ENCODE data around the gene ADAMTS16.

Gene ADAMTS16

DNA sequence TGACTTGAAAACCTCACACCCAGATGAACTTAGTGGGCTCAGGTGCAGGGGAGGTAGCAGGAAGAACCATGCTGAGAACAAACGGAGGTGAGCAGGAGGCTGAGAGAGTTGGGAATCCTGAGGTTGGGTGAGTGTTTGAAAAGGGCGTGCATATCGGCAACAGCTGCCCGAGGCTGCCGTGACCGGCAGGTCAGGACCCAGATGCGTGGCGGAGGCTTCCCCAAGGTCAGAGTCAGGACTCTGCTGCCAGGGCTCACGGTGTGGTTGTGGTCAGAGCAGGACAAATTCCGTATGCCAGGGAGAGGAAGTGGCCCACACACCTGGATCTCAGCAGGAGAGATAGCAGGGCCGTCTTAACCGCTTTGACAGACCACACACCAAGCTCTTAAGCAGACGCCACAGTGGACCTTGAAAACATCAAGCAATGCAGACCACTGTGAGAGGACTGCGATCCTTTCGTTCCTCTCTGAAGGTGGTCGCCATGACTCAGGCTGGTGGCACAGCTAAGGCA lies 43.1 kb downstream of the ADAMTS16 start:
- no peak for DNase-seq

DNA sequence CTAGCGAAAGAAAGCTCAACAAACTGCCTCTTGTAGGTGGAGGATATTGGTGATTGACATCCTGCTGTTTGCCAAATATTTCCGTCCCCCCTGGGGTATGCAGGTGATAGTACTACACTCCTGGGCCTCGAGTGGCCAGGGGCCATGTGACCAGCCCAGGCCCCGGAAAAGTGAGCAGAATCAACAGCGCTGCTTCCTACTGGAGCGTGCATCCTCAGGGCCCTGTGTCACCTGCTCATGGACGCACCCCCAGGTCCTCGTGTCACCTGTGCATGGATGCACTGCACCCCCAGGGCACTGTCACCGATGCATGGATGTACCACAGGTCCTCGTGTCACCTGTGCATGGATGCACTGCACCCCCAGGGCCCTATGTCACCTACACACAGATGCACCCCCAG lies 43.8 kb downstream of the ADAMTS16 start:
- DNase-seq, result no peak

GRCh38 chr5:5188376-5189050 lies 48.4 kb downstream of the ADAMTS16 start:
- DNase-seq, result no peak

DNA sequence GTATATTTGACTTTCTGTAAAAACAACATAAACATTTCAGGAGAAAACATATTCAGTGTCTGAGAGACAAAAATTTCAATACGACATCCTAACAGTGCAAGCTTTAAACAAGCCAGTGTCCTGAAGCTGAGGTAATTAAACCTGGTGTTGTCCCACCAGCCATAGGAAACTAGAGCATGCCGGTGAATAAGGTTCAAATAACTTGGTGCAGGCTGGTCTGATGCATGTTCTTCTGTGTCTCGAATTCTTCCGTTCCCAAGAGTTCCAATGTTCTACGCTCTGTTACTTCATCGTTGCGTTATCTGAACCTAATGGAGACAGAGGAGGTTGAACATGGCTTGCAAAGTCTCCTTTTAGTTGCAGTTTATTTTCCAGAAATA lies 48.9 kb downstream of the ADAMTS16 start:
- no peak for DNase-seq

GRCh38 chr5:5191906-5192305 lies 51.8 kb downstream of the ADAMTS16 start:
- no peak for DNase-seq

DNA sequence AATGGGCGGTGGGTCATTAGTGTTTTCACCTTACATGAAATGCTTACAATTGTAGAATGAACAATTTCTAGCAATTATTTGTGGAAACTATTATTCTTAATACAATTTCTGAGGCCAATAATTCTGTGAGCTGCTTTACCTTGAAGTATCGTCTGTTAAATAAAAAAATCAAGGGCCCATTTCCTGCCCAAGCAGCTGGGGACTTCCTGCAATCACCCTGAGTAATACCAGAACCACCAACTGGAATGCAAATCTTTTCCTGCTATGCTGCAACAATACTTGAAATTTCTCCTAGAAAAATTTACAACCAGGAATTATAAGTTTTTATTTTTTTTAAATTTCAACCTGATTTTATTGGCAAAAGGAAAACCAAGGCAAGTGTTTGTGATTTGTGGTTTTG lies 52.6 kb downstream of the ADAMTS16 start:
- DNase-seq, result no peak

DNA sequence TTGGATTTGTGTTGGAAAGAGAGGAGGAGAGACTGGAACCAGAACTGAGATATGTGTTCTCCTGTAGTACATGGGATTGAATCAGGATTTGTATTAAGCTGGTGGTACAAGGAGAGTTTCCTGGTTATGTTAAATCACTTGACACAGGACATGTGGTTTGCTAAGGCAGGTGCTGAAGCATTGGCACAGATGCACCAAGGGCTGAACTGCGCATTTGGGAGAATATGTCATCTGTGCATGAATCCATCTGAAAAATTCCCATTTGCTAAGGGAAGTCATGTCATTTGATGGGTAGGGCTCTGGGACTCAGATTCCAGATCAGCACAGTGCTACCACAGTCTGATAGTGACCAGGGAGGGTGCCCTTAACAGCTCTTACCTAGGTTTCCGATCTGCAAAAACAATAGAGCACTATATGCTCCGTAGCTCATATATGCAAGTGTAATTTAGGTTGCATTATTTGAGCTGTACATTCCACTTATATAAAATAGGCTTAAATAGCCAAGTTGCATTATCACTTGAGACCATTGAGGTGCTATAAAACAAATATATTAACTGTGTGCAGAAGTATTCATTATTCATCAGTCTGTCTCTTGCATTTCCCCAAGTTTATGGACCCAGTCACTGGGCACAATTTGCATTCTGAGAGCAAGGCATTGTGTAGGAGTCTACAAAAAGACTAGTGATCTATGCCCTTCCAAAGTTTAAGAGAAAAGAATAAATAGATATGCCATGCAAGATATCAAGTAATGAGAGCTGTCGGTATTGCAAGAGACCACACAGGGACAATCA lies 55.2 kb downstream of the ADAMTS16 start:
- DNase-seq, result no peak

DNA sequence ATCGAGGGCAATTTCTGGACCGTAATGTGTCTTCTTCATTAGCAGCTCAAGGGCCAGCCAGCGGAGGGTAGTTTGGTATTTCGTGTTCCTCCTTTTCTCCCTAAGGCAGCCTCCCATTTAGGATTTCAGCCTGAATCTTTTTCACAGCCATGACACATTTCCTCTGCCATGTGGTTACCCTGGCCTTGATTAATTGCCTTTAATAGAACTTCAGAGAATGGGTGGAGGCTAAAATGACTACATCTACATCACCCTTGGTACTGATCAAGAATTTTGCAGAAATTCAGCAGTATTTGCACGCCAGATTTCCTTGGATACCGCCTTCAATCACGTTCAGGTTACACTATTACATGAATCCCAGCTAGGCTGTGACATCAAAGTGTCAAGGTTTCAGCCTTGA lies 58.0 kb downstream of the ADAMTS16 start:
- DNase-seq, result no peak

GRCh38 chr5:5198815-5199214 lies 58.7 kb downstream of the ADAMTS16 start:
- DNase-seq, result no peak

GRCh38 chr5:5199495-5199894 lies 59.4 kb downstream of the ADAMTS16 start:
- DNase-seq, result no peak

DNA sequence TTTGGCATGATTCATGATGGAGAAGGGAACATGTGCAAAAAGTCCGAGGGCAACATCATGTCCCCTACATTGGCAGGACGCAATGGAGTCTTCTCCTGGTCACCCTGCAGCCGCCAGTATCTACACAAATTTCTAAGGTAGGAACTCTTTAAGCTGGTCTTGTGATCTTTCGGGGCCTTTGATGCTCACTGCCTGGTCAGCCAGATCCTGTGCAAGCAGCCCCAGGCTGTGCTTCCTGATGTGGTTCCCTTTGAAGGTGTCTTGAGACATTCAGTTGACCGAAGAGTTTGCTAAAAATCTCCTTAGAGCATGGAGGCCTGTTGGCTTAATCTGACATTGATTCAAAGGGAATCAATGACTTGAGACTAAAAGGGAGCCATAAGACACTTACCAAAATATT lies 60.0 kb downstream of the ADAMTS16 start:
- DNase-seq, result no peak

- no peak for DNase-seq
Observed at GRCh38 chr5:5202321-5202720, 62.2 kb downstream of the ADAMTS16 start.

DNA sequence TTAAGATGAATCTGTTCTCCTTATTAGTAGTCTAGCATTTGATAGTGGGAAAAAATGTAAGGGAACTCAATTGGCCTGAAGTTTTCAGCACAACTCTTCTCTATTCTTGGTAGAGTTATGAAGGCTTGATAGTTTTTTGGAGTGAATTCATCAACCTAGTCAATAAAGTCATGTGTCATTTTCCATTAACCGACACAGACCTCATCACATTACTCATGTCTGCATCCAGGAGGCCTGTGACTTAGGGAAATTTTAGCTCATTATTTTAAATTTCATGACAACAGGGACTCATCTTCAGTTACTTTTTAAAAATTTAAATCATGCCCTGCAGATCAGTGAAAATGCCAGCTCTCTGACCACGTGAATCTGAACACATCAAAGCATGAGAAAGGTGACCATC lies 63.3 kb downstream of the ADAMTS16 start:
- DNase-seq, result no peak

DNA sequence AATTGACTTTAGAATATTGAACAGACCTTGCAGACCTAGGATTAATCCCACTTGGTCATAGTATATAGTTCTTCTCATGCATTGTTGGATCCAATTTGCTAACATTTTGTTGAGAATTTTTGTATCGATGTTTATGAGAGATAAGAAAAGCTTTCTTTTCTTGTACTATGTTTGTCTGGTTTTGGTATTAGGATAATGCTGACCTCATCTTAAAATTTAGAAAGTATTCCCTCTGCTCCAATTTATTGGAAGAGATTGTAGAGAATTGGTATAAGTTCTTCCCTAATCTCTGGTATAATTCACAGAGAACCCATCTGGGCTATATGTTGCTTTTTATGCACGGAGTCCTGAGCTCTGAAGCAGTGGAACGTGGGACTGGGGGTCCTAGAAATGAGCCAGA lies 67.7 kb downstream of the ADAMTS16 start:
- no peak for DNase-seq

DNA sequence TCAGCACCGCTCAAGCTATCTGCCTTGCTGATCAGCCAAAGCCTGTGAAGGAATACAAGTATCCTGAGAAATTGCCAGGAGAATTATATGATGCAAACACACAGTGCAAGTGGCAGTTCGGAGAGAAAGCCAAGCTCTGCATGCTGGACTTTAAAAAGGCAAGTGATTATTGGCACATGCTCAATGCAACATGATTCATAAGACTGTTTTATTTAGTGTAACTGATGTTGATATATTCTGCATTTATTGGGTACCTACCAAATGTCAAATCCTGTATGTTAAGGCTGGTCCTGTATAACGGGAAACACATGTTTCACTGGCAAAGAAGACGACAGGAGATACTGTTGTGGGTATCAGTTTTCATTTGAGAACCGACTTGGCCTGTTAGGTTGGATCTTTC lies 69.0 kb downstream of the ADAMTS16 start:
- DNase-seq, result no peak

DNA sequence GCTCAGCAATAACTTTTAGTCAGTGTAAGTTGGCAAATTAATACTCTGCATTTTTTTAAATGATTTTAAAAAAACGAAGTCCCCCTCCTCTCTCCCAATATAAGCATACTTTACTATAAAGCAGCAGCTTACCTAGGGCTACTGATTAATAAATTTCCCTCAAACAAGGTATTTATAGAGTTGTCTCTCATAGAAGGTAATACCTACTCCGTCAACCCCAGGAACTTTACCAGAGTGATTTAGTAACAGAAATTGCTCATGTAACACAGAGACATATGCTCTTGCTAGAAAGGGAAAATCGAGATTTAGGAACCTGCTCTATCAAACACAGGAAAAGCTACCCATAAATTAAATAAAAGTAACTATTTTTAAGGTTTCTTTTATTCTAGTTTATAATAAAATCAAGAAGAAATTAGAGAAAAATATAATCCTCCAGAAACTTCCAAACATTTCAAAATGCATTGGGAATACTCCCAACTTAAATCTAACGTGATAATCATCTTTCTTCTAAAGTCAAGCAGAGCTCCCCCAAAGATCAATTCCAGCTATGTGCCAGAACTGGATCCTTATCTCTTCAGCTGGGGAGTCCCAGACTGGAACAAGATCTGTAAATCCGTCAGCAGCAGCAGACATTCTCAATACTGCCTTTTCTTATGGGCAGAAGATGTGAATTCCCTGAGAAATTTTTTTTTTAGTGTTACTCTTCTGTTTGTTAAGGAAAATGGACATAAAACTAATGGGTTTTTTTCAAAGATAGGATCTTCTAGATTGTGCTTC lies 69.6 kb downstream of the ADAMTS16 start:
- DNase-seq, result no peak

DNA sequence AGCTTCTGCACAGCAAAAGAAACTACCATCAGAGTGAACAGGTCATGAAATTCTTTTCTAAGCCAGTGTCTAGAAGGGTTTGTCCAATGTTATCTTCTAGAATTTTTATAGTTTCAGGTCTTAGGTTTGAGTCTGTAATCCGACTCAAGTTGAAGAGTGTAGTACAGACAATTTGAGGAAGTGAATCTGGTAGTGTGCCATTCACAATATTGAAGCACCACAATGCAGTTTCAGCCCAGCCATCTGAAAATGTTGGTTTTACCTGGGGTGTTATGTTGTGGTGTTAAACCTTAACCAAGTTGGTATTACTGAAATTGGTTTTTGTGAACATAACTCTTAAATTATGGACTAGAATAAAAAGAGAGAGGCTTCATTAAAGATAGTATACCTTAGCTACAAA lies 77.2 kb downstream of the ADAMTS16 start:
- DNase-seq, result no peak

DNA sequence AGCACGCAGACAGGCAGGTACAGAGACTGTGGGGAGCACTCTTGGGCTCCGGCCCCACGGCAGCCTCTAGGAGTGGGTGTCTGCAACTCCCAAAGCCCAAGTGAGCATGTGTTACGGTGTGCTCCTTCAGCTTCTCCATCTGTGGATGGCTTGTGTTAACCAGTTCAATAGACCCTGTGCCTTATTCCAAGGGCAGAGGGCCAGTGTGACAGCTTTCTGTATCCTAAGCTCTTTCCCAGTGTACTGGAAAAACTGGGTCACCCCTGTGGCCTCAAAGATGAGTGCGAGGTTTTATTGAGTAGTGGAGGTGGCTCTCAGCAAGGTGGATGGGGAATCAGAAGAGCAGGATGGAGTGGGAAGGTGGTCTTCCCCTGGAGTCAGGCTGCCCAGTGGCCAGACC lies 78.3 kb downstream of the ADAMTS16 start:
- no peak for DNase-seq

DNA sequence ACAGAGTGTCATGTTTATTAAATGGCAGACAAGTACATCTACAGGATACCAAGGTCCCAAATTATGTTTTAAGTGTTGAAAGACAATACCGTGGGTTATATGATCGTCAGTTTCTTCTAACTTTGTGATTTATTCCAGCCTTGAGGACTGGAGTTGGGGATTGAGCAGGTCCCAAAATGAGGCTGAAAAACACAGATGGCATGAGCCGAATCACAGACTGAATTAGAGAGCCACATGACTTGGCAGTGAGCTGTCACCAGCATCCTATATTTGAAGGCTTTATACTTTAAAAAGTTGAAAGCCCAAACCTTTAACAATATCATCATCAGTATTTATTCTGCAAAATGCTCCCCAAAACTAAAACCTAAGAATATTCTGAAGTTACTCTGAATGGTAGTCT lies 79.4 kb downstream of the ADAMTS16 start:
- DNase-seq, result no peak

DNA sequence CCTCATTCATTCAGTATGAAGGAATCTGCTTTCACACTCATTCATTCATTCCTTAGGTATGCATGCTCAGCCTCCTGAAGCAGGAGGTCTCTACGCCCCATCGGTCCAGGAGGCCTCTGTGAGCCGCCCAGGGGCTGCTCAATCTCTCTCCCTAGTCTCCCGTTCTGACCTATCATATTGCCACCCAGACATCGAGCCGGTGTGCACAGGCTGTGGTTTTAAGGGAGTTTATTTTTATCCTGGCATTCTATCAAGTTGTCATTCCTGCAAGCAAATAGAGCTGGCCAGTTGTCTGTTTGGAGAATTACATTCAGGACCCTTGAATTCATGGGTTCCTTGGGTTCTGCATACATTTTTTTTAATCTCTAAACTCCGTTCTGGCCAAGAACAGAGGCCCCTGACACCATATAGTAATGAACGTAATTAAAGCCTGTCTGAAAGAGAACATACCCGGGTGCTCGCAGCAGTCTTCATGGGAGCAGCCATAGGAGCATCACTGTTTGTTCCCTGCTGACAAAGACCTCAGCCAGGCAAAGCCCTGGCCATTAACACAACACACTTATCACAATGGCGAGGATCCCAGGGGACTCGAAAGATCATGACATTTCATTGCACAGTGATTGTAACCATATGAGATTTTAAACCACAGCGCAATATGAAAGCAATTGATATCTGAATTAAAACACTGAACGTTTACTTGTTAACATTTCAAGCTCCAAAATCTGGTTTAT lies 80.9 kb downstream of the ADAMTS16 start:
- DNase-seq, result no peak

DNA sequence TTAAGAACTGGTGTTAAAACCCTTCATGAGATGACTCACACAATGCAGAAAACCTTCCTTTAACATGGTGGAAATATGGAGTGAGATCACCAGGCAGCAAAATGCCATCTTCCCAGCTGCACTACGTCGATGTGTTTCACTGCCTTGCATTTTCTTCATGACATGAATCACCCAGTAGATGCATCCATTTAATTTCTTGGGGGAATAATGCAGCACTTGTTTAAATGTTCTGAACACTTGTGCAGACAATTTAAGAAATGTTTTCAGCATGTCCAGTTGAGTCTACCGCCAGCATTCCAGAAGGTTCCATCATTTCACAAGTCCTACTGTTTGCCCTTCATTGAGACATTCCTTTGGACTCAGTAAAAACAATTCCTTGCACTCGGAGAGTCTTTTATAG lies 81.6 kb downstream of the ADAMTS16 start:
- DNase-seq, result no peak

- DNase-seq, result no peak
Observed at GRCh38 chr5:5231576-5231975, 91.4 kb downstream of the ADAMTS16 start.

DNA sequence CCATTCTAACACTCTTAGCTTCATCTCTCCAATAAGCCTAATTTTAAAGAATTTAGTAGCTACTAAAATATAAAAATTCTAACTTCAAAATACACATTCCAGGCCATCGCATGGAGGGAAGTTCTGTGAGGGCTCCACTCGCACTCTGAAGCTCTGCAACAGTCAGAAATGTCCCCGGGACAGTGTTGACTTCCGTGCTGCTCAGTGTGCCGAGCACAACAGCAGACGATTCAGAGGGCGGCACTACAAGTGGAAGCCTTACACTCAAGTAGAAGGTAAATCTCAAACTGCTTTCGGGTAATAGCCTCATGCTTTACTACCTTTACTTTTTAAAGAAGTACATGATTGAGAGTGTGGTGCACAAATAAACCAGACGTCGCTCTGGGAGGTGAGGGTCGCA lies 94.8 kb downstream of the ADAMTS16 start:
- DNase-seq, result no peak
